Measurements from ENCODE around the gene SREK1.
"Not testable (repeated sequence)": the region's sequence is repeated elsewhere in the genome, so short reads cannot be mapped to it uniquely, and the experiment has no call there.

Gene SREK1

DNA sequence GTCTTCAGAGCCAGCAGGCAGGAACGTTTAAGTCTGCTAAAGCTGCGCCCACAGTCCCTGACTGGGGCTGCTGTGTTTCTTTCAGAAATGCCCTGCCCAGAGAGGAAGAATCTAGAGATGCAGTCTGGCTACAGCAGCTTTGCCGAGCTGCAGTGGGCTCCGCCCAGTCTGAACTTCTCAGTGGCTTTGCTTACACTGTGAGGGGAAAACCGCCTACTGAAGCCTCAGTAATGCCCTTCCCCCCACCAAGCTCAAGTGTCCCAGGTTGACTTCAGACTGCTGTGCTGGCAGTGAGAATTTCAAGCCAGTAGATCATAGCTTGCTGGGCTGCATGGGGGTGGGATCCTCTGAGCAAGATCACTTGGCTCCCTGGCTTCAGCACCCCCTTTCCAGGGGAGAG is 78.4 kb downstream of the SREK1 start:
- DNase-seq (ENCODE audit: low read depth in 2 of 2), result no peak

DNA sequence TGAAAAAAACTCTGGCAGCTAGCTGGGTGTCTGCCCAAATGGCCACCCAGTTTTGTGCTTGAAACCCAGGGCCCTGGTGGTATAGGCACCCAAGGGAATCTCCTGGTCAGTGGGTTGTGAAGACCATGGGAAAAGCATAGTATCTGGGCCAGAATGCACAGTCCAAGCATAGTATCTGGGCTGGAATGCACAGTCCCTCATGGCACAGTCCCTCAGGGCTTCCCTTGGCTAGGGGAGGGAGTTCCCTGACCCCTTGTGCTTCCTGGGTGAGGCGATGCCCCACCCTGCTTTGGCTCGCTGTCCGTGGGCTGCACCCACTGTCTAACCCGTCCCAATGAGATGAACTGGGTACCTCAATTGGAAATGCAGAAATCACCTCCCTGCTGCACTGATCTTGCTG is 78.8 kb downstream of the SREK1 start:
- DNase-seq (ENCODE audit: low read depth in 2 of 2), result not testable (repeated sequence)

DNA sequence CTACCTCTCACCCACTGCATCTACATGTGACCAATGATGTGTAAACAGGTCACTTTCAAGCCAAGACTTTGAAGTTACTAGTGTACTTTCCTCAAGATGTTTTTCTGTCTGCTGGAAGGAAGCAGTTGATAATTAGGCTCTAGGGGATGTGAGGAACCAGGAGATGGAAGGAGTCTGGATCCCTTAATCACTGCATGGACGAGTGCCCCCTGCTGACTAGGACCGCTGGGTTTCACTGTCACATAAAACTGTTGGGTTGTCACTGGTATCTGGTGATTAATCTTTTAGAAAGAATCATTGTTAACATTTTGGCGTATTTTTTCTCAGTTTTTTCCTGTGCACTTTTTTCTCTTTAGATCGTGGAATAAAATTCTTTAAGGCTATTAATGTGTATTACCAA is 79.5 kb downstream of the SREK1 start:
- no peak for DNase-seq (ENCODE audit: low read depth in 2 of 2)

DNA sequence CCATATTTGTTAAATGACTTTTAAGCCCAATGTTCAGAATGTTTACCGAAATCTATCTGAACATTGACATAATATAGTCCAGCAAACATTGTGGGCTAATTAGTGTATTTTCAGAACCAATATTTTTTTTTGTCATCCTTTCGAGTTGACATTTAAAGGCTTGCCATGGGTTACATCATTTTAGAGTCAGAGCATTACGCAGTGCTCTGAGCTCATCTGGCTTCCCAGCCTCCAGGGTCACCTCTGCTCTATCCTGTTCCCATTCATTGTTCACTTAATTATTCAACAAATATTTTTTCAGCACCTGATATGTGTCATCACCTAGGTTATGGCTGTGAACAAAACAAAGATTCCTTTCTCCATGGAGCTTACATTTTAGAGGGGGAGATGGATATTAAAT is 80.2 kb downstream of the SREK1 start:
- DNase-seq (ENCODE audit: low read depth in 2 of 2), result no peak

DNA sequence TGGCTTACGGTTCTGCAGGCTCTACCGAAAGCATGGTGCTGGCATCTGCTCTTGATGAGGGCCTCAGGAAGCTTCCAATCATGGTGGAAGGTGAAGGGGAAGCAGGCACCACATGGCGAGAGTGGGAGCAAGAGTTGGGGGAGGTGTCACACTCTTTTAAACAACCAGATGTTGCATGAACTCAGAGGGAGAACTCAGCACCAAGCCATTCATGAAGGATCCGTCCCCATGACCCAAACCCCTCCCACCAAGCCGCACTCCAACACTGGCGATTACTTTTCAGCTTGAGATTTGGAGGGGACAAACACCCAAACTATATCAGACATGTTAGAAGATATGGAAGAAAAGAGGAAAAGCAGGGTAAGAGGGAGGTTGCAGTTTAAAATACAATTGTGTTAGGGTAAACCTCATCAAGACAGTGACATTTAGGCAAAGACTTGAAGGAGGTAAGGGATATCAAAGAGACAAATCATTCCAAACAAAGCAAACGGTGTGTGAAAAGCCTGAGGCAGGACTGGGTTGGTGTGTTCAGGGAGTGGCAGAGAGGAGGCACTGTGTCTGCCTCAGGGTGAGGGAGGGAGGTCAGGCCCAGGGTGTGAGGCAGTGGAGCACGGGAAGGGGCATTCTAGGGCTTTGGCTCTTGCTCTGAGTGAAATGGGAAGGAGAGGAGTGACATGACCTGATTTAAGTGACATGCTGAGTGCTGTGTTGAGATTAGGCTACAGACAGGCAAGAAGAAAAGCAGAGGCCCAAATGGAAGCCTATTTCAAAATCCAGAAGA is 80.9 kb downstream of the SREK1 start:
- DNase-seq (ENCODE audit: low read depth in 2 of 2), result no peak

DNA sequence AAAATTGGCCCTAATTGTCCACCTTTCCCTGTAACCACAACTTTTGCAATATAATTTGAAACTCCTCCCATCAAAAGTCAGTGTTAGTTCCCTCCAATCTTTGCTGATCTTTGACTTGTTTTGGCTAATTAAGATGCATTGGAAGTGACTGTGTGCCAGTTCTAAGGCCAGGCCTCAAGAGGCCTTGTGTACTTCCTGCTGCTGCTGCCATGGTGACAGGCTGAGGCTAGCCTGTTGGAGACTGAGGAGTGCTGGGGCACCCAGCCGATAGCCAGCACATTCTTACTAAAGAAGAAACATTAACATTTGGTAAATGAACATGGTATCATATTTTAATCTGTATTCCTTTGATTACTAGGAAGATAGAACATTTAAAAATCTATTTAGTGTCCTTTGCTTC is 86.5 kb downstream of the SREK1 start:
- DNase-seq (ENCODE audit: low read depth in 2 of 2), result no peak

GRCh38 chr5:66231508-66231907 is 87.4 kb downstream of the SREK1 start:
- no peak for DNase-seq (ENCODE audit: low read depth in 2 of 2)

GRCh38 chr5:66232275-66232674 is 88.2 kb downstream of the SREK1 start:
- DNase-seq (ENCODE audit: low read depth in 2 of 2), result no peak

DNA sequence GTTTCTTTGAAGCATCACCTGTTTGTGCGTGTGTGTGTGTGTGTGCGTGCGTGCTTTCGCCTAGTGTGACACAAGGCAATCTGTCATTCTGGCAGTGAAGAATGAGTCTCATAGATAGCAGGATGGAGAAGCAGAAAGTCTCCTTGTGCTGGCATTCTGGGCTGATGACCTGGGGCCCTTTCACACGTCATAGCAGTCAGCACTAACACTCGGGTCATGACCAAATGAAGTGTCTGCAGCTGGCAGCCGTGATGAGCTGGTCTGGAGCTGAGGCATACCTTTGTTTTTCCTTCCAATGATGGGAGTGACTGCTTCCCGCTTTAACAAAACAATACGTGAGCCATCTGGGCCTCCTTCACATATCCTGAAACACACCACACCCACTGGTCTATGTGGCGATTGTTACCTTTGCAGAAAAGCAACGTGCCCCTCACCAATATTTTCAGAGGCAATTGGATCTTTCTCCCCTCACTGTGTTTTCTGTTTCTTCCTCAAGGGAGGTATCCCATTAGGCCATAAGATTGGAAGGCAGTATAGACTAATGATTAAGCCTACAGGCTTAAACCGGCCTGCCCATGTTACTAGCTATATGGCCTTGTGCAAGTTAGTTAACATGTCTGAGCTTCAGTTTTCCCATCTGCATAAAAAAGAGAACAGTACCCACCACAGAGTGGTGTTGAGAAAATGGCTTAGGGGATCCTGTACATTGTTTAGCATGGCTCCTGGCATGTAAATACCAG is 88.8 kb downstream of the SREK1 start:
- no peak for DNase-seq (ENCODE audit: low read depth in 2 of 2)

Data from stimulated activated CD8-positive, alpha-beta memory T cell treated with anti-CD3 and anti-CD28 coated beads, Interleukin-2, amount 100 ng/mL, for 1 hour (primary cell).